Epithelial cell of proximal tubule (primary cell): Measurements from ENCODE around the gene WARS2. TPM values are rescaled to one million over a fixed set of nuclear protein-coding genes. Genes with fewer than 3 reads are reported as not detected.
"Not testable (repeated sequence)": the region's sequence is repeated elsewhere in the genome, so short reads cannot be mapped to it uniquely, and the experiment has no call there.

ENCODE experiments used
- DNase-seq: peaks from one replicate; pipeline ENCODE4 v3.0.0-alpha.2; 2011; ENCODE audit warnings: low read depth
- H3K4me3 ChIP-seq: 2 replicates; pipeline ENCODE4 v1.5.1; 2011; ENCODE audit warnings: low read depth, mild to moderate bottlenecking, low read length
- CTCF ChIP-seq: conservative IDR thresholded peaks from 2 replicates; pipeline ENCODE4 v1.5.1; 2012; ENCODE audit warnings: low read depth, mild to moderate bottlenecking, low read length
- total RNA-seq: library from RNA; depleted of rRNA; stranded (reverse); fragments of >200 nt; gene quantifications from 2 replicates; pipeline ENCODE4 v1.2.3, GENCODE V29; 2015

The WARS2 gene
- total RNA-seq, 1 donor from 2014 or later = 14.8 TPM

- no peak overlapping the region for H3K4me3 ChIP-seq
- no peak for TF ChIP-seq CTCF
- no peak for DNase-seq
These were observed 22.9 kb upstream of the WARS2 start for GRCh38 chr1:119163396-119163795.

GRCh38 chr1:119160866-119161265, 20.4 kb upstream of the WARS2 start:
- DNase-seq = no peak
- H3K4me3 ChIP-seq = no peak overlapping the region
- no peak for TF ChIP-seq CTCF

- no peak for DNase-seq
- no peak for TF ChIP-seq CTCF
- no peak overlapping the region for H3K4me3 ChIP-seq
These were observed 20.0 kb upstream of the WARS2 start for GRCh38 chr1:119160409-119160808.

GRCh38 chr1:119159966-119160365, 19.5 kb upstream of the WARS2 start:
- H3K4me3 ChIP-seq = no peak overlapping the region
- TF ChIP-seq CTCF = no peak
- no peak for DNase-seq

GRCh38 chr1:119159111-119159510, 18.7 kb upstream of the WARS2 start:
- no peak for DNase-seq
- no peak for TF ChIP-seq CTCF
- H3K4me3 ChIP-seq = no peak overlapping the region

GRCh38 chr1:119156761-119157160, 16.3 kb upstream of the WARS2 start:
- not testable (repeated sequence) for H3K4me3 ChIP-seq, DNase-seq

GRCh38 chr1:119155069-119155468, 14.6 kb upstream of the WARS2 start:
- not testable (repeated sequence) for DNase-seq

GRCh38 chr1:119150150-119150549, 9.7 kb upstream of the WARS2 start:
- TF ChIP-seq CTCF = no peak
- no peak for DNase-seq
- H3K4me3 ChIP-seq = no peak overlapping the region

More at GRCh38 chr1:119155069-119155468, 14.6 kb upstream of the WARS2 start:
- H3K4me3 ChIP-seq = not testable (repeated sequence)
